T-cell (primary cell): ENCODE results near the gene CEBPB. TPM values are rescaled to one million over a fixed set of nuclear protein-coding genes. Genes with fewer than 3 reads are reported as not detected.
A peak's percentile ranks its signal among the peaks of the same experiment; 100 is the strongest.

Source experiments
- ATAC-seq, 4 experiments: fragments of 200-7000 bp in 3 of 4; fragments of 150-1000 bp in 1 of 4; cut with Tn5 transposase; replicated peaks in 1 of 4; 1 replicate in 3 of 4; 2 replicates in 1 of 4; pipeline ENCODE4 v1.10.0; 2021; ENCODE audit warnings: moderate library complexity in 3 of 4, mild to moderate bottlenecking in 2 of 4, moderate number of reproducible peaks in 1 of 4
- CTCF ChIA-PET, 2 donors: fragments of 300-600 bp; sonication (Branson Sonifier 250); formaldehyde crosslinking; loops; one replicate each; lab custom pipeline; 2022; ENCODE audit warnings: antibody characterized with exemption in 2 of 2; lab: Charles Lee
- POLR2A ChIA-PET, 2 donors: fragments of 300-600 bp; sonication (Branson Sonifier 250); formaldehyde crosslinking; loops; one replicate each; lab custom pipeline; 2022; ENCODE audit warnings: antibody characterized with exemption in 2 of 2; lab: Charles Lee
- DNase-seq, 35 experiments: peaks; one replicate each; pipeline versions ENCODE4 v3.0.0 to v3.0.0-alpha.2; 2013 to 2023
- H3K27ac ChIP-seq: one replicate; pipeline ENCODE4 v1.5.1; 2013; ENCODE audit warnings: low read length
- H3K27me3 ChIP-seq, 2 experiments: replicated peaks in 1 of 2; 1 replicate in 1 of 2; 2 replicates in 1 of 2; pipeline versions ENCODE4 v1.6.1 to v1.7.0; 2013; ENCODE audit warnings: low read length in 1 of 2, mixed read lengths in 1 of 2; ENCODE audit not compliant: control insufficient read depth in 2 of 2, insufficient read depth in 2 of 2; ENCODE audit errors: extremely low read depth in 1 of 2
- H3K36me3 ChIP-seq, 2 donors: 1 replicate in 1 of 2; 2 replicates in 1 of 2; pipeline versions ENCODE4 v1.6.1 to v1.7.0; 2013; ENCODE audit warnings: low read length in 1 of 2; ENCODE audit not compliant: control insufficient read depth in 2 of 2, insufficient read depth in 1 of 2; ENCODE audit errors: extremely low read depth in 1 of 2
- H3K4me1 ChIP-seq, 2 experiments: 1 replicate in 1 of 2; 2 replicates in 1 of 2; pipeline versions ENCODE4 v1.6.1 to v1.7.0; 2013; ENCODE audit warnings: low read length in 2 of 2, mixed read lengths in 1 of 2; ENCODE audit not compliant: insufficient read depth in 2 of 2, control insufficient read depth in 1 of 2; ENCODE audit errors: extremely low read depth in 1 of 2
- H3K4me3 ChIP-seq, 2 donors: 1 replicate in 1 of 2; 2 replicates in 1 of 2; pipeline versions ENCODE4 v1.5.1 to v1.7.0; 2013; ENCODE audit warnings: mild to moderate bottlenecking in 2 of 2, low read length in 1 of 2, moderate library complexity in 1 of 2; ENCODE audit not compliant: control insufficient read depth in 1 of 2; ENCODE audit errors: extremely low read depth in 1 of 2
- H3K9me3 ChIP-seq: 2 replicates; pipeline ENCODE4 v1.7.0; 2013
- H3K27ac Mint-ChIP-seq, 2 donors: one replicate each; pipeline ENCODE4 v1.8.0; 2020 to 2021; ENCODE audit warnings: mild to moderate bottlenecking in 2 of 2, mixed read lengths in 2 of 2
- H3K27me3 Mint-ChIP-seq, 2 donors: one replicate each; pipeline ENCODE4 v1.8.0; 2021 to 2022; ENCODE audit warnings: mixed read lengths in 2 of 2
- H3K36me3 Mint-ChIP-seq: one replicate; pipeline ENCODE4 v1.8.0; 2021; ENCODE audit warnings: mixed read lengths
- H3K4me1 Mint-ChIP-seq, 3 donors: one replicate each; pipeline ENCODE4 v1.8.0; 2020 to 2022; ENCODE audit warnings: mixed read lengths in 3 of 3, mild to moderate bottlenecking in 1 of 3
- H3K4me3 Mint-ChIP-seq, 3 donors: one replicate each; pipeline ENCODE4 v1.8.0; 2020 to 2022; ENCODE audit warnings: mild to moderate bottlenecking in 3 of 3, mixed read lengths in 3 of 3, moderate library complexity in 3 of 3
- H3K9me3 Mint-ChIP-seq, 3 donors: one replicate each; pipeline ENCODE4 v1.8.0; 2020 to 2022; ENCODE audit warnings: mixed read lengths in 3 of 3
- WGBS: methylation state at CpG from one replicate; pipeline ENCODE4 v1.1.5; 2013; ENCODE audit warnings: missing lambda C conversion rate; ENCODE audit not compliant: insufficient coverage; 5-methylcytosine and 5-hydroxymethylcytosine counted together
- total RNA-seq, 35 experiments: library from RNA in 6 of 35; stranded (reverse) in 6 of 35; fragments of 120-200 nt in 1 of 35; gene quantifications; one replicate each; pipeline versions ENCODE4 v1.2.1 to v1.2.4 and lab custom pipeline; 2013 to 2026

Gene CEBPB
- total RNA-seq, 5 donors from 2014 or later (not counting 1 experiment from before 2014, with no cell fraction given): 25.8 to 53.8 (median 48.0) TPM

GRCh38 chr20:50226093-50226974 lies 35.7 kb downstream of the CEBPB start:
- ChIA-PET POLR2A (interaction anchor here in 1 of 2 donors (0.5 kb wide), 1 partner anchor 903 kb away, joined by 6 read pairs; no protein-coding TSS in a partner anchor), CTCF (no interaction called here)
- H3K9me3 Mint-ChIP-seq: no peaks in the 10 kb centered on the region
- H3K27ac Mint-ChIP-seq: no peak overlapping the region
- Histone ChIP-seq H3K27ac (no peak overlapping the region), H3K36me3 (no peaks in the 10 kb centered on the region), H3K4me1 (no peaks in the 10 kb centered on the region), H3K4me3 (no peak overlapping the region), H3K9me3 (no peaks in the 10 kb centered on the region), H3K27me3 (no peaks in the 10 kb centered on the region)
- DNase-seq (peak in 1 of 35 experiments; percentile 28), ATAC-seq (no peak)
- 55% methylated on average over 9 of the region's 13 CpGs for WGBS
- no peaks in the 10 kb centered on the region for H3K27me3 Mint-ChIP-seq
- H3K4me3 Mint-ChIP-seq: no peak overlapping the region
- H3K4me1 Mint-ChIP-seq: no peaks in the 10 kb centered on the region
- H3K36me3 Mint-ChIP-seq: peaks cover 3% of the 10 kb centered on the region

GRCh38 chr20:50227506-50227905 lies 36.9 kb downstream of the CEBPB start:
- Histone ChIP-seq H3K4me3 (no peak overlapping the region), H3K27me3 (no peaks in the 10 kb centered on the region), H3K9me3 (no peaks in the 10 kb centered on the region), H3K36me3 (no peaks in the 10 kb centered on the region), H3K4me1 (no peaks in the 10 kb centered on the region), H3K27ac (no peak overlapping the region)
- ChIA-PET CTCF (interaction anchor here in 1 of 2 donors (0.6 kb wide), 1 partner anchor 47 kb away, joined by 8 read pairs; no protein-coding TSS in a partner anchor), POLR2A (interaction anchor here (0.7 kb wide), 2 partner anchors 15 to 167 kb away, joined by 7 read pairs; no protein-coding TSS in a partner anchor)
- Mint-ChIP-seq H3K27ac (no peak overlapping the region), H3K27me3 (no peaks in the 10 kb centered on the region), H3K4me1 (no peaks in the 10 kb centered on the region), H3K9me3 (no peaks in the 10 kb centered on the region), H3K36me3 (peaks cover 3% of the 10 kb centered on the region), H3K4me3 (no peak overlapping the region)
- ATAC-seq: no peak
- WGBS: 88% methylated on average over 1 of the region's 3 CpGs
- DNase-seq: no peak

- ChIA-PET CTCF (no interaction called here), POLR2A (no interaction called here)
- peaks cover 0 to 7% of the 10 kb centered on the region in 2 experiments for H3K27me3 ChIP-seq
- 87% methylated on average over 4 of the region's 10 CpGs for WGBS
- H3K9me3 ChIP-seq: no peaks in the 10 kb centered on the region
- H3K36me3 ChIP-seq: no peaks in the 10 kb centered on the region
- Mint-ChIP-seq H3K9me3 (no peaks in the 10 kb centered on the region), H3K4me3 (no peak overlapping the region), H3K36me3 (no peaks in the 10 kb centered on the region), H3K4me1 (no peaks in the 10 kb centered on the region), H3K27ac (no peak overlapping the region), H3K27me3 (no peaks in the 10 kb centered on the region)
- DNase-seq (no peak), ATAC-seq (no peak)
- H3K4me3 ChIP-seq: no peak overlapping the region
- H3K27ac ChIP-seq: no peak overlapping the region
- no peaks in the 10 kb centered on the region for H3K4me1 ChIP-seq
These were observed 38.6 kb downstream of the CEBPB start for GRCh38 chr20:50229156-50229607.

GRCh38 chr20:50230184-50230583 lies 39.6 kb downstream of the CEBPB start:
- Mint-ChIP-seq H3K27me3 (no peaks in the 10 kb centered on the region), H3K4me1 (no peaks in the 10 kb centered on the region), H3K27ac (no peak overlapping the region), H3K9me3 (no peaks in the 10 kb centered on the region), H3K4me3 (no peak overlapping the region), H3K36me3 (no peaks in the 10 kb centered on the region)
- Histone ChIP-seq H3K4me3 (no peak overlapping the region), H3K27me3 (peaks cover 0 to 10% of the 10 kb centered on the region in 2 experiments), H3K9me3 (no peaks in the 10 kb centered on the region), H3K36me3 (no peaks in the 10 kb centered on the region), H3K27ac (no peak overlapping the region), H3K4me1 (no peaks in the 10 kb centered on the region)
- WGBS: 92% methylated on average over 7 of the region's 7 CpGs
- ATAC-seq: no peak
- no peak for DNase-seq
- POLR2A ChIA-PET: no interaction called here
- CTCF ChIA-PET: interaction anchor here in 1 of 2 donors (0.6 kb wide), 1 partner anchor 111 kb away, joined by 4 read pairs; no protein-coding TSS in a partner anchor

GRCh38 chr20:50230871-50231560 lies 40.4 kb downstream of the CEBPB start:
- WGBS: 88% methylated on average over 6 of the region's 9 CpGs
- H3K9me3 Mint-ChIP-seq: no peaks in the 10 kb centered on the region
- H3K27ac Mint-ChIP-seq: no peak overlapping the region
- no peaks in the 10 kb centered on the region for H3K27me3 Mint-ChIP-seq
- Histone ChIP-seq H3K36me3 (no peaks in the 10 kb centered on the region), H3K9me3 (no peaks in the 10 kb centered on the region), H3K4me3 (no peak overlapping the region), H3K27me3 (peaks cover 0 to 10% of the 10 kb centered on the region in 2 experiments), H3K27ac (no peak overlapping the region), H3K4me1 (no peaks in the 10 kb centered on the region)
- ChIA-PET POLR2A (no interaction called here), CTCF (no interaction called here)
- ATAC-seq (no peak), DNase-seq (no peak)
- no peaks in the 10 kb centered on the region for H3K36me3 Mint-ChIP-seq
- H3K4me3 Mint-ChIP-seq: no peak overlapping the region
- no peaks in the 10 kb centered on the region for H3K4me1 Mint-ChIP-seq

- Histone ChIP-seq H3K4me3 (no peak overlapping the region), H3K27ac (no peak overlapping the region), H3K9me3 (no peaks in the 10 kb centered on the region), H3K36me3 (no peaks in the 10 kb centered on the region), H3K27me3 (peaks cover 0 to 10% of the 10 kb centered on the region in 2 experiments), H3K4me1 (no peaks in the 10 kb centered on the region)
- H3K27ac Mint-ChIP-seq: no peak overlapping the region
- POLR2A ChIA-PET: no interaction called here
- 100% methylated on average over 2 of the region's 6 CpGs for WGBS
- no peak for ATAC-seq
- no peak overlapping the region for H3K4me3 Mint-ChIP-seq
- CTCF ChIA-PET: no interaction called here
- no peaks in the 10 kb centered on the region for H3K4me1 Mint-ChIP-seq
- H3K36me3 Mint-ChIP-seq: no peaks in the 10 kb centered on the region
- no peaks in the 10 kb centered on the region for H3K9me3 Mint-ChIP-seq
- no peak for DNase-seq
- no peaks in the 10 kb centered on the region for H3K27me3 Mint-ChIP-seq
These were observed 41.2 kb downstream of the CEBPB start for GRCh38 chr20:50231854-50232253.
